Measurements from ENCODE around the gene CHCHD3.
A peak's percentile ranks its signal among the peaks of the same experiment; 100 is the strongest.
"Not testable (repeated sequence)": the region's sequence is repeated elsewhere in the genome, so short reads cannot be mapped to it uniquely, and the experiment has no call there.

Gene CHCHD3

GRCh38 chr7:133040178-133040577 is 41.7 kb downstream of the CHCHD3 start:
- no peak for DNase-seq

- DNase-seq: no peak
These were observed 42.3 kb downstream of the CHCHD3 start for GRCh38 chr7:133039614-133040013.

- no peak for DNase-seq
These were observed 45.6 kb downstream of the CHCHD3 start for GRCh38 chr7:133036289-133036688.

DNA sequence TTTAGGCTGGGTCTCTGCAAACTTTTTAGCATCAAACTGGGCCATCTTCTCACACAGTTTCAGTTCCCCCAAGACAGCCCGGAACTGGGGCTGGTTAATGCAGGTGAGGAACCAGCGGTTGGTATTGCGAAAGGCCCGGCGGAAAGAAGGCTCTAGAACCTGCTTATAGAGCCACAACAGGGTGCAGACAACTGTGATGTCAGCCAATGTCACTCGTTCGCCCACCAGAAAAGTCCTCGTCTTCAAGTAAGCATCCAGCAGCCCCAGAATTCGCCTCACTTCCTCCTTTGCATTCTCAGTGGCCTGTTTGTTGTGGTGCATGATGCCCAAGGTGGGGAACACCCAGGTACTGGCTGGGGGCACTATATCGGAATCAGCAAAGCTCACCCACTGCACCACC is 46.6 kb downstream of the CHCHD3 start:
- DNase-seq: not testable (repeated sequence)

DNA sequence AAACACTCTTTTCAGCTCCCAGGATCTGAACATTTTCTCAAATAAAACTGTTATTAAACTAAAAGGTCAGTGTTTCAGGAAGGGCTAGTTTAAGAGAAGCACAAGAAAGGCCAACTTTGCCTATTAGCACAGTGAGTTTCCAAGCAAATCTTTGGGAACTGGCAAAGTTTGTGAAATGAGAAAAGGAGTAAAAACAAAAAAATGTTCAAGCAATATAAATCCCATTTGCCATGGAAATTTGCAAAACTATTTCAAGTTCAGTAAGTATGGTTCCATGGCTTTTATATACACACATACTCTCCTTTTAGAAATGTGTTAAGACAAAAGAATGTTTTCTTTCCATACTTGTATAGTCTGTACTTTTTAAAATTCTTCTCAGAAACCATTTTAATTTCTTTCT is 51.5 kb downstream of the CHCHD3 start:
- DNase-seq: no peak

DNA sequence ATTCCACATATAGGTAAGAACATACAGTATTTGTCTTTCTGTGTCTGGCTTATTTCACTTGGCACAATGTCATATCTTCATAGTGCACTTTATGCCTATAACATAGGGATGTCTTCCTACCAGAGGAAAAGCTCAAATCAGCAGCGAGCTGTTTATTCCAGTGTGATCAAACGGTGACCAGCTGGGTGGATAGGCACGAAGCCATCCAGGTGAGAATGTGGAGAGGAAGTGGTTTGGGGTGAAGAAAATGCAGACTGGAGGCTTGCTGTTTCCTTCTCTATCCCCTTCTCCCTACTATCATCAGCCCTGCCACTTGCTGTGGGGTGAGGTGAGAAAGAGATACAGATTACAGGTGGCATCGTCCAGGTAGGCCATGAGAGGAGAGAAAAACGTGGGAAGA is 52.4 kb downstream of the CHCHD3 start:
- no peak for DNase-seq

- no peak for DNase-seq
These were observed 54.5 kb downstream of the CHCHD3 start for GRCh38 chr7:133027397-133027796.

DNA sequence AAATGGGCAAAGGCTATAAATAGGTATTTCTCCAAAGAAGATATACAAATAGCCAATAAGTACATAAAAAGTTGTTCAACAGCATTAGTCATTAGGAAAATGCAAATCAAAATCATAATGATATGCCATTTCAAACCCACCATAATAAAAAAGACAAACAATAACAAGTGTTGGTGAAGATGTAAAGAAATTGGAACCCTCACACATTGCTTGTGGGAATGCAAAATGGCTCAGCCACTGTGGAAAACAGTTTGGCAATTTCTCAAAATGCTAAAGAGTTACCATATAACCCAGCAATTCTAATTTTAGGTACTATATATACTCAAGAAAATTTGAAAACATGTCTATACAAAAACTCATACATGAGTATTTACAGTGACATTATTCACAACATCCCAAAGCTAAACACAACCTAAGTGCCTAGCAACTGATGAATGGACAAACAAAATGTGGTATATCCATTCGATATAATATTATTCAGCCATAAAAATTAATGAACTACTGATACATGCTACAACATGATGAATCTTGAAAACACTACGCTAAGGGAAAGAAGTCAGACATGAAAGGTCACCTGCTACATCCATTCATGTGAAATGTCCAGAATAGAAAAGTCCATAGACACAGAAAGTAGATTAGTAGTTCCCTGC is 55.6 kb downstream of the CHCHD3 start:
- no peak for DNase-seq

DNA sequence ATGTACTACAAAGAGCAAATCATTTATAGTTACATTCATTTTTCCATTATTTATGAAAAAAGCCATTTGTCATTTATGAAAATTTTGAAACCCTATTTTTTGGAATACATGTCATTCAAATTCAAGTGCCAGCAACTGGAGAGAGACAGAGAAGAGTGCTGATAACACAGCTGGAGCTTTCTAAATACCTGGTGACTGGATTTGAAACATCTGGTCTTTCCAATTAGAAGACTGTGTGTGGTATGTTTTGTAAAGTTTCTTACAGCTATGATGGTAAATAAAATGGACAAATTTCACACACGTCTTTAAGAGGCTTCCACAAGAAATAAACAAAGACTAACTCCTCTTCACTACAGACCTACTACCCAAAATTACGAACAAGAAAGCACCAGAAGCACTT is 56.8 kb downstream of the CHCHD3 start:
- no peak for DNase-seq

DNA sequence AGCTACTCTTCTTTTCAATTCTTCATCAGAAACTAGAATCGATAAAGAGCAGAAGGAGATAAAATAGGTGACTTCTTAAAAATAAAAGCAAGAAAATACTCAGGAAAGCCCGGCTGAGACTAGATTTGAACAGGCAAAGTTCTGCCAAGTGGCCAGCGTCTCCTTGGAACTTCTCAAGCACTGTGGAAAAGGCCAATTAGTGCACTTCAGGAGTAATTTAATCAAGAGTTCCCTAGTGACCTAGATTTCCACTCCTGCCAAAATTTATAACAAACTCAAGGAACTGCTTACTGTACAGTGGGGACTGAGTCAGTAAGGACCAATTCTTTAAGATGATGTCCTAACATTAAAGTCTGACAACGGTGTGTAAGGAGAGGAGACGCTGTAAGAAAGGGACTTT is 57.3 kb downstream of the CHCHD3 start:
- DNase-seq: no peak

DNA sequence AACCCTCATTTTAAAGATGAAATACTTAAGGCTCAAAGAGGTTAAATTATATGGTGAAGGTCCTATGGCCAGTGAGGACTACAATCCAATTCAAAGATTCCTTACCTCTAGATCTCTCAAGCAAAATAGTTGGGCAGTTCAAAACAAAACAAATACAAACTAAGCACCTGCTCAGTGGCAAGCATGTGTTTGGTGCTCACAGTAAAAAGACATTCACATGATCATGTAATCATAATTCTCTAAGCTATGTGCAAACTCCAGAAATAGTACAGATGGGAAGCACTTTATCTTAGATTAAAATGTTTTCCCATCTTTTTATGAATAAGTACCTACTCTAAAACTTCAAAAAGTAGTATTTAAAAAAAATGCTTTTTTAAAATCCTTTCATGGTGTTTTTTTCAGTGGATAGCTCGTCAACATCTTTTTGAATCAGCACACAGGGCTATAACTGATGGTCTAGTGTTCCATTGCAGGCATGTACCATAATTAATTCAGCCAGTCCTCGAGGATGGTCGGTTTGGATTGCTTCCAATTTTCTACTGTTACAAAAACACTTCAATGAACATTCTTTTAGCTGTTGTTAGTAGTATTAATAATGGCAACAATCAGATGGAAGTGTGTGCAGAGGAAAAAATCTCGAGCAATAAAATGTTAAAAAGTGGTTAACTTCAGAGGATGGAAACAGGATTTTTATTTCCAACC is 58.4 kb downstream of the CHCHD3 start:
- peak; percentile 19 for DNase-seq

- DNase-seq: no peak
These were observed 59.2 kb downstream of the CHCHD3 start for GRCh38 chr7:133022661-133023060.

- no peak for DNase-seq
These were observed 60.7 kb downstream of the CHCHD3 start for GRCh38 chr7:133021196-133021595.

GRCh38 chr7:133020496-133020895 is 61.4 kb downstream of the CHCHD3 start:
- DNase-seq: no peak

- DNase-seq: no peak
These were observed 62.3 kb downstream of the CHCHD3 start for GRCh38 chr7:133019590-133019989.

GRCh38 chr7:133016604-133017003 is 65.3 kb downstream of the CHCHD3 start:
- peak; percentile 48 for DNase-seq

- peak; percentile 22 for DNase-seq
These were observed 66.0 kb downstream of the CHCHD3 start for GRCh38 chr7:133015888-133016287.

- DNase-seq: no peak
These were observed 70.1 kb downstream of the CHCHD3 start for GRCh38 chr7:133011746-133012145.

DNA sequence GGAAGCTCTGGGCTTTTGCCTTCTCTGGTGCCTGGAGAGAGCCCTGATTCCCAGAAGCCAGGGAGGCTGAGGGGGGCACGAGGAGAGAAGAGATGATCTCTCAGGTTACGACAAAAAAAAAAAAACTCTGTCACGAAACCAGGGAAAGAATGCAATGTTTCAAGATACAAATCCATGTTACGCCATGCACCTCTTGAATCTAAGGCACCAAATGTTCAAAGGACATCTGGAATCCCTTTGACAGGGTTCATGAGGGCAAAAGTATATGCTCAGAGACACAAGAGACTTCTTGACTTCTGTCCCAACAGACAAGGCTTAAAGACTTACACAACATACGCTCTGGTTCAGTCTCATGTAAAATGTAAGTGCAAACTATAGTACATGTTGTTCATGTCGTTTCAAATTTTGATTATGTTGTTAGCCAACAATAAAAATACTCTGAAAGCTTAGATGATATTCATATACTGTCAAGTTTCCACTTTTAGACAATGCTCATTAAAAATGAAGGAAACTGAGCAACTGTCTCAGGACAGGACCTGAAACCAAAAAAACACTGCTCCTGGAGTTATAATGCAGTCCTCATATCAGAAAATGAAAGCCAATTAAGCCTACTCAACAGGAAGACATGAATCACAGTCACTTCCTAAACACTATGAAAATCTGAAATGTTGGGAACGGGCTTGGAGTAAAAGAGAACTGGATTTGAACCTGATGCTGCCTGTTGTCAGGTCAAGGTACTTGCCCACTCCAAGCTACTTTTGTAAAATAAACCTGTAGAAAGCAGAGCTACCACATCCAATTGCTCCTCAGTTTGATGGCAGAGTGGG is 72.3 kb downstream of the CHCHD3 start:
- DNase-seq: no peak

GRCh38 chr7:133007961-133008360 is 73.9 kb downstream of the CHCHD3 start:
- DNase-seq: no peak

DNA sequence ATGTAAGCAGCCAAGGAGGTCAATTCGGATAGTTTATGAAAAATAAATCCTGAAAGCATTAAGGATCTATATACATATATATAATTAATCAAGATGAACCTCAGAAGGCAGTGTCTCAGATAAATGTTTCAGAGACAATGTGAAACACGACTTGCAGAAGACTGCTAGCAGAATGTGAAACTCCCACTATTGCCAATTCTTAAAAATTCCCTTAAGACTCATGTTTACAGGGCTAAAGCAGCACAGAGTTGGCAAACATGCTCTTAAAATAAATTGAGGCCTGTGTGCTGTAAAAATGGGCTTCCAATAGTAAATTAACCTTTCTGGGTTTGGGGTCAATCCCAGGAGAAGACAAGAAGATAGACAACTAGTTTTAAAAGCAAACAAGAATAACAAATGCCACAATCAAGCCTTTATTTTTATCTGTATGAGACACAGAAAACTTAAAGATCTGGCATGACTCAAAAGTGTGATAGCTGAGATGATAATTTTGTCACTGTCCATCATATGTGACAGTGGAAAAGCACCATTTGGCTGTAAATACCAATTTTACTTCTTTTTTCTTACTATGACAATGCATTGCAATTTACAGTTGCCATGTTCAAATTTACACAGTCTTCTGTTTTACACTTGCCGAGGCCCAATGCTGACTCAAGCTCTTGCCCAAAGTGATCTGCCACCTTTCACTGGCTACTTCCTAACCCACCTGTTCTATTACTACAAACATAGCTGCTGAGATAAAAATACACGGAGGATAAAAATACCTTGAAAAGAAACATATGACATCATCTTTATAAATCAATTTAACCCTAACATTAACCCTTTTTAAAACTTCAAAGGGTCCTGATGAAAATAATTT is 78.6 kb downstream of the CHCHD3 start:
- DNase-seq: no peak

GRCh38 chr7:133001727-133002126 is 80.2 kb downstream of the CHCHD3 start:
- DNase-seq: no peak

- no peak for DNase-seq
These were observed 82.0 kb downstream of the CHCHD3 start for GRCh38 chr7:132999845-133000244.

Measured in NCI-H69 (cell line).